B cell (primary cell): ENCODE measurements around the gene CZIB. TPM values are rescaled to one million over a fixed set of nuclear protein-coding genes. Genes with fewer than 3 reads are reported as not detected.

Experiments
- ATAC-seq: fragments of 200-7000 bp; cut with Tn5 transposase; one replicate; pipeline ENCODE4 v1.10.0; 2021; ENCODE audit warnings: low read depth, mild to moderate bottlenecking, moderate number of reproducible peaks, moderate library complexity
- CTCF ChIA-PET: fragments of 350-600 bp; sonication (Branson Sonifier 250); formaldehyde crosslinking; loops from one replicate; lab custom pipeline; 2021; ENCODE audit warnings: antibody characterized with exemption, inconsistent platforms; lab: Charles Lee
- POLR2A ChIA-PET: fragments of 350-600 bp; sonication (Branson Sonifier 250); formaldehyde crosslinking; loops from one replicate; lab custom pipeline; 2021; ENCODE audit warnings: antibody characterized with exemption; lab: Charles Lee
- DNase-seq: peaks from one replicate; pipeline ENCODE4 v3.0.0; 2013
- H2AFZ ChIP-seq: 2 replicates; pipeline ENCODE4 v1.6.1; 2012; ENCODE audit warnings: mild to moderate bottlenecking, low read depth, low read length; ENCODE audit not compliant: insufficient read depth, poor library complexity, severe bottlenecking
- H3K27ac ChIP-seq, 2 donors: 1 replicate in 1 of 2; 2 replicates in 1 of 2; pipeline ENCODE4 v1.5.1; 2012 to 2013; ENCODE audit warnings: low read length in 2 of 2, mild to moderate bottlenecking in 2 of 2, moderate library complexity in 1 of 2
- H3K27me3 ChIP-seq, 4 experiments: fragments of 200-600 bp in 1 of 4; sonication (generic) in 1 of 4; replicated peaks in 1 of 4; 1 replicate in 2 of 4; 2 replicates in 2 of 4; pipeline versions ENCODE4 v1.6.1 to v1.7.0; 2013 to 2016; ENCODE audit warnings: low read length in 3 of 4, mild to moderate bottlenecking in 2 of 4, mixed read lengths in 1 of 4, moderate library complexity in 1 of 4; ENCODE audit not compliant: insufficient read depth in 4 of 4, control insufficient read depth in 3 of 4; ENCODE audit errors: control extremely low read depth in 1 of 4
- H3K36me3 ChIP-seq, 2 experiments: replicated peaks in 1 of 2; 1 replicate in 1 of 2; 2 replicates in 1 of 2; pipeline versions ENCODE4 v1.6.1 to v1.7.1; 2013; ENCODE audit warnings: low read length in 1 of 2; ENCODE audit not compliant: insufficient read depth in 2 of 2, control insufficient read depth in 1 of 2; ENCODE audit errors: control extremely low read depth in 1 of 2, extremely low read depth in 1 of 2
- H3K4me1 ChIP-seq, 2 donors: fragments of 200-600 bp in 1 of 2; sonication (generic) in 1 of 2; 1 replicate in 1 of 2; 2 replicates in 1 of 2; pipeline versions ENCODE4 v1.5.1 to v1.6.1; 2013 to 2017; ENCODE audit warnings: low read length in 2 of 2; ENCODE audit not compliant: control insufficient read depth in 2 of 2, insufficient read depth in 2 of 2
- H3K4me2 ChIP-seq: replicated peaks from 2 replicates; pipeline ENCODE3; 2012; ENCODE audit warnings: mild to moderate bottlenecking, low read depth, low read length; ENCODE audit not compliant: poor library complexity, severe bottlenecking
- H3K4me3 ChIP-seq, 5 experiments: fragments of 200-600 bp in 1 of 5; sonication (generic) in 1 of 5; 1 replicate in 3 of 5; 2 replicates in 2 of 5; pipeline versions ENCODE4 v1.5.1 to v1.7.0; 2011 to 2016; ENCODE audit warnings: low read length in 4 of 5, mild to moderate bottlenecking in 4 of 5, low read depth in 2 of 5, control low read depth in 1 of 5, moderate library complexity in 1 of 5; ENCODE audit not compliant: insufficient read depth in 1 of 5; ENCODE audit errors: control extremely low read depth in 1 of 5, extremely low read depth in 1 of 5
- H3K79me2 ChIP-seq: fragments of 200-600 bp; sonication (generic); one replicate; pipeline ENCODE4 v1.6.0; 2016; ENCODE audit warnings: low read length; ENCODE audit not compliant: control insufficient read depth, insufficient read depth
- H3K9ac ChIP-seq: fragments of 200-600 bp; sonication (generic); 2 replicates; pipeline ENCODE4 v1.6.1; 2017; ENCODE audit warnings: mild to moderate bottlenecking, low read length, moderate library complexity
- H3K9me3 ChIP-seq, 3 donors: one replicate each; pipeline versions ENCODE4 v1.6.1 to v1.7.1; 2013; ENCODE audit warnings: low read length in 2 of 3; ENCODE audit not compliant: control insufficient read depth in 2 of 3, insufficient read depth in 1 of 3; ENCODE audit errors: control extremely low read depth in 1 of 3
- H4K20me1 ChIP-seq: 2 replicates; pipeline ENCODE4 v1.6.0; 2012; ENCODE audit warnings: mild to moderate bottlenecking, low read length; ENCODE audit not compliant: insufficient read depth, control insufficient read depth, poor library complexity, severe bottlenecking
- H3K27ac Mint-ChIP-seq: one replicate; pipeline ENCODE4 v1.8.0; 2021; ENCODE audit warnings: mixed read lengths
- H3K27me3 Mint-ChIP-seq: one replicate; pipeline ENCODE4 v1.8.0; 2021; ENCODE audit warnings: mixed read lengths
- H3K4me1 Mint-ChIP-seq: one replicate; pipeline ENCODE4 v1.8.0; 2021; ENCODE audit warnings: mixed read lengths
- H3K4me3 Mint-ChIP-seq: one replicate; pipeline ENCODE4 v1.8.0; 2021; ENCODE audit warnings: mixed read lengths
- H3K9me3 Mint-ChIP-seq: one replicate; pipeline ENCODE4 v1.8.0; 2022; ENCODE audit warnings: mixed read lengths; ENCODE audit not compliant: insufficient read depth
- CTCF ChIP-seq: fragments of 200-600 bp; IDR thresholded peaks from one replicate; pipeline ENCODE4 v1.8.0; 2022; ENCODE audit warnings: antibody characterized with exemption, mild to moderate bottlenecking
- EZH2 ChIP-seq: IDR thresholded peaks from 2 replicates; pipeline ENCODE4 v1.6.1; 2012; ENCODE audit warnings: borderline replicate concordance, low read depth, mild to moderate bottlenecking, moderate library complexity, low read length; ENCODE audit not compliant: insufficient read depth, poor library complexity, severe bottlenecking
- WGBS: methylation state at CpG from one replicate; pipeline ENCODE4 v1.1.5; 2013; ENCODE audit warnings: missing lambda C conversion rate; ENCODE audit not compliant: insufficient coverage; 5-methylcytosine and 5-hydroxymethylcytosine counted together
- intact Hi-C: fragments of 100-400 bp; cut with micrococcal nuclease; formaldehyde crosslinking; loops from one replicate; pipeline ENCODE4 v1.10.0; 2022
- polyA plus RNA-seq: library from polyadenylated mRNA; depleted of rRNA; stranded (reverse); fragments of >200 nt; gene quantifications from 2 replicates; pipeline ENCODE4 v1.2.3, GENCODE V29; 2012
- total RNA-seq, 2 donors: library from RNA; stranded (reverse); fragments of 120-200 nt in 1 of 2; gene quantifications; 1 replicate in 1 of 2; 2 replicates in 1 of 2; pipeline versions ENCODE4 v1.2.3 to v1.2.4, GENCODE V29; 2013 to 2022

CZIB gene
- total and polyA plus RNA-seq, 2 donors (not counting 1 experiment from before 2014, with no cell fraction given) = 47.9 to 62.0 TPM

GRCh38 chr1:53210352-53210751 lies 10.1 kb downstream of the CZIB start:
- TF ChIP-seq EZH2 (no peak), CTCF (no peak)
- no peak for ATAC-seq
- H3K4me3 Mint-ChIP-seq = no peak overlapping the region
- DNase-seq = no peak
- H2AFZ ChIP-seq = no peak overlapping the region
- H3K4me1 Mint-ChIP-seq = no peaks in the 10 kb centered on the region
- WGBS = 100% methylated on average over 2 of the region's 7 CpGs
- intact Hi-C loops = no loop called here
- H3K9me3 Mint-ChIP-seq = peaks cover 2% of the 10 kb centered on the region
- ChIA-PET POLR2A (interaction anchor here (0.5 kb wide), 1 partner anchor 15 kb away, joined by 4 read pairs; no protein-coding TSS in a partner anchor), CTCF (interaction anchor here (0.6 kb wide), 1 partner anchor 48 kb away, joined by 4 read pairs; no protein-coding TSS in a partner anchor)
- no peaks in the 10 kb centered on the region for H4K20me1 ChIP-seq
- no peaks in the 10 kb centered on the region for H3K27me3 ChIP-seq
- H3K27ac Mint-ChIP-seq = no peak overlapping the region
- no peak overlapping the region for H3K4me3 ChIP-seq
- H3K9ac ChIP-seq = no peak overlapping the region
- H3K79me2 ChIP-seq = peaks cover 15% of the 10 kb centered on the region
- no peaks in the 10 kb centered on the region for H3K4me1 ChIP-seq
- no peaks in the 10 kb centered on the region for H3K27me3 Mint-ChIP-seq
- H3K36me3 ChIP-seq = peaks cover 1 to 76% of the 10 kb centered on the region in 2 experiments
- H3K27ac ChIP-seq = no peak overlapping the region
- no peak overlapping the region for H3K4me2 ChIP-seq
- peaks cover 1 to 19% (median 18%) of the 10 kb centered on the region in 3 donors for H3K9me3 ChIP-seq

GRCh38 chr1:53207726-53208125 lies 12.7 kb downstream of the CZIB start:
- Mint-ChIP-seq H3K27me3 (no peaks in the 10 kb centered on the region), H3K9me3 (peaks cover 5% of the 10 kb centered on the region), H3K4me1 (no peaks in the 10 kb centered on the region), H3K4me3 (no peak overlapping the region), H3K27ac (no peak overlapping the region)
- Histone ChIP-seq H3K9me3 (peaks cover 1 to 25% (median 20%) of the 10 kb centered on the region in 3 donors), H4K20me1 (no peaks in the 10 kb centered on the region), H3K36me3 (peaks cover 3 to 85% of the 10 kb centered on the region in 2 experiments), H3K4me2 (no peak overlapping the region), H3K9ac (no peak overlapping the region), H3K4me3 (no peak overlapping the region), H3K4me1 (no peaks in the 10 kb centered on the region), H3K79me2 (peaks cover 21% of the 10 kb centered on the region), H3K27me3 (no peaks in the 10 kb centered on the region), H3K27ac (no peak overlapping the region), H2AFZ (no peak overlapping the region)
- ChIA-PET POLR2A (no interaction called here), CTCF (no interaction called here)
- intact Hi-C loops = no loop called here
- TF ChIP-seq CTCF (no peak), EZH2 (no peak)
- no peak for ATAC-seq
- no peak for DNase-seq
- WGBS = no CpG with 5 or more reads among the region's 1 CpG
